ENCODE data around the gene GPC6. TPM values are rescaled to one million over a fixed set of nuclear protein-coding genes. Genes with fewer than 3 reads are reported as not detected.

Gene GPC6
- polyA plus RNA-seq, 6 donors from 2014 or later = not detected

DNA sequence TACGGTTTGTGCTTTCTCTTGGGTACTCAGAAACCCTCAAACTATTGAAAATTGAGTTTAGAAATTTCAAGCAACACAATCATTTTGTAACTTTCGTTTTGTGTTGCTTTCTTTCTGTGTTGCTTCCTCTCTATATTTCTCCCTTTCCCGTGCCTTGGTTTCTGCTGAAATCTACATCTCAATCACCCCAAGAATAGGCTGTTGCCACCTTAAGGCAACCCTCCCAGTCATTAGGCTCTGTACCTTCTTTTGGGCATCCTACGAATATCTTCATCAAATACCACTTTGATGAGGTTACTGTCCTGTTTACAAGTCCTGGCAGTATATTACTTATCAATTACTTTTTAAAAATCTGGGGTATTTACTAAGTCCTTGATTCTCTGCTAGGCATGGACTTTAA lies 621.6 kb downstream of the GPC6 start:
- no peaks in the 10 kb centered on the region for H3K4me1 Mint-ChIP-seq
- no peaks in the 10 kb centered on the region for H3K27me3 Mint-ChIP-seq
- no peak overlapping the region for H3K4me3 Mint-ChIP-seq
- ATAC-seq (ENCODE audit: low read depth in 2 of 2) (no peak), DNase-seq (no peak)
- H3K36me3 Mint-ChIP-seq = no peaks in the 10 kb centered on the region
- H3K9me3 Mint-ChIP-seq = peaks cover 0 to 6% (median 4%) of the 10 kb centered on the region in 7 donors
- H3K27ac Mint-ChIP-seq = no peak overlapping the region

DNA sequence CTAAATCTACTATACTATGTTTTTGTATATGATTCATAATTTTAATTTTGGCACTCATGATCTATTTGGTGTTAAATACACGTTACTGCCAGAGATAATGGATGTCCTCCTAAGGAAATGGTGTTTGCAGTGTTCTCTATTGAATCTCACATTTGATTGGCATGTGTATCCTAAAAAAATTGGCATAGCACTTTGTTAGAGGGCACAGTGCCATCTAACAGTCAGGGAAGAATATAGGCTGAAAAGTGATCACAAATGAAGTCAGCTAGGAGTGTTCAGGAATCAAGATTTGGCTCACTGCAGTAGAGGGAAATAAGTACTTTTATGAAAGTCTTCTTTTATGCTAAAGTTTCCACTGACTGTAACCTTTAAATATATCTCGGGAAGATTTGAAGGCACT lies 624.6 kb downstream of the GPC6 start:
- Mint-ChIP-seq H3K4me3 (no peak overlapping the region), H3K36me3 (no peaks in the 10 kb centered on the region), H3K4me1 (no peaks in the 10 kb centered on the region), H3K27me3 (no peaks in the 10 kb centered on the region), H3K9me3 (peaks cover 0 to 13% (median 4%) of the 10 kb centered on the region in 7 donors), H3K27ac (no peak overlapping the region)
- DNase-seq (no peak), ATAC-seq (ENCODE audit: low read depth in 2 of 2) (no peak)

DNA sequence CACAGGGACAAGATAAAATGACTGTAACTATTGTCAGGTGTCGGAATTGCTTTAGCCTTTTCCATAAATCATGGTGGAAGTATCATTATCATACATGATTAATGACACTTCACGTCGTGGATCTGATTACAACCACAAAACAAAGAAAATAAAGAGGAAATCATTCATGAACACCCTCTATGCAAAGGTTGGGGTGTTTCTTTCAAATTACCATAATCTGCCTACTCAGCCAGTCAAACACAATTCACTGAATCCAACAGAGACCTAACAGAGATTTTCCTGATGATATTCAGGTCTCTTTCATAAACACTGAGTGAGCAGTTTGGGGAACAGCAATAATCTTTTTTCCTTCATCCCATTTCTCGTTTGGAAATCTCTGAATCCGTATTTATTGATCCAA lies 627.3 kb downstream of the GPC6 start:
- Mint-ChIP-seq H3K36me3 (no peaks in the 10 kb centered on the region), H3K4me3 (peak overlapping the region in 1 of 8 donors; percentile 7), H3K9me3 (peaks cover 0 to 8% (median 0%) of the 10 kb centered on the region in 7 donors), H3K27me3 (no peaks in the 10 kb centered on the region), H3K27ac (no peak overlapping the region), H3K4me1 (no peaks in the 10 kb centered on the region)
- no peak for DNase-seq
- ATAC-seq (ENCODE audit: low read depth in 2 of 2) = no peak

DNA sequence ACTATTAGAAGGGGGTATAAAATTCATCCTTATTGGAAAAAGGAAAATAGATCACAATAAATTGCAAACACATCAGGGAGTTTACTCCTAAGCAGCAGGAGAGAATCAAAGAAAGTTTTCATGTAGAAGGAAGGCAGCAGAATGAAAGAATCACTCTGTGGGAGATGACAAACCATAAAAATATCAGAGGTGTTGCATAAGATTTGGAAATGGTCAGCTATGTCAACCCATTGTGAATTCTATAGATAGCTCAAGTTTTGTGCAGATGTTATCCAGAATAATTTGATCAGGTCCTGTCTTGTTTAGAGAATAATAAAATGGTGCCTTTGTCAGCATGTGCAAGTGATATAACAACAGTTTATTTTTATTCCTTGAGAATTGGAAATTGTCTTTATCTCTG lies 630.5 kb downstream of the GPC6 start:
- Mint-ChIP-seq H3K36me3 (no peaks in the 10 kb centered on the region), H3K4me1 (no peaks in the 10 kb centered on the region), H3K27ac (no peak overlapping the region), H3K27me3 (no peaks in the 10 kb centered on the region), H3K9me3 (peaks cover 0 to 8% (median 1%) of the 10 kb centered on the region in 7 donors), H3K4me3 (no peak overlapping the region)
- ATAC-seq (ENCODE audit: low read depth in 2 of 2) (no peak), DNase-seq (no peak)

DNA sequence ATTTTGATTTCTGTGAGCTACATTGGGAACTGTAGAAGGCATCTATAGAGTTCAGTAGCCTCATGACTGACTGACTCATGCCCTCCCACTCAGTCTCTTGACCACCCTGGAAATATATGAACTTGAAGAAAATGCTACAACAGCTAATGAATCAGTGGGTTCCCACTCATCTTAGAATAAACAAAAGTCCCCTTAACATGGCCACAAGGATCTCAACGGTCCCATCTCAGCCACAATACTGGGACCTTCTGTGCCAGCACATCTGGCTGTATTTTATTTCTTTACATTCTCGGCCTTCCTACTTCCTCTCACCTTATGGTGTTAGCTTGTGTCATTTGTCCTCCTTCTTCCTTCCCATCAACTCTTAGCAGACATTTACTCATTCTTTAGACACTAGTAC lies 633.1 kb downstream of the GPC6 start:
- no peak for DNase-seq
- H3K27ac Mint-ChIP-seq = no peak overlapping the region
- no peak for ATAC-seq (ENCODE audit: low read depth in 2 of 2)
- H3K9me3 Mint-ChIP-seq = peaks cover 0 to 8% (median 1%) of the 10 kb centered on the region in 7 donors
- H3K27me3 Mint-ChIP-seq = no peaks in the 10 kb centered on the region
- H3K36me3 Mint-ChIP-seq = no peaks in the 10 kb centered on the region
- H3K4me1 Mint-ChIP-seq = no peaks in the 10 kb centered on the region
- H3K4me3 Mint-ChIP-seq = no peak overlapping the region

DNA sequence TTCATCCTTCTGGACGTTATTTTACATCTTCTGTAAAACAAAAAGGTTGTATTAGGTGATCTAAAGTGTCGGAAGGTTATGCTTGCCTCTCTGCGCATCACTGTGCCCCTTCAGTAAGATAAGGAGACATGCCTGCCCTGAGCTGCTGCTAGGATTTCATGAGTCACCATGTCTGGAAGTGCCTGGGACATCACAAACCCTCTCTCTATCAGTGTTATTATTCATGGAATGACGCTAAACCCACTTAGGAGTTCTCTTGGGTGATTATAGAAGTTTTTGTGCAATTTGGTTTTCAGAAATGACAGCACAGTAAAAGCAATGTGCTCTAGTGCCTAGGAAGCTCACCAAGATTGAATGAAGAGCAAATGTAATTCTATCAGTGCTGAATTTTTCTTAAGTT lies 635.2 kb downstream of the GPC6 start:
- no peaks in the 10 kb centered on the region for H3K27me3 Mint-ChIP-seq
- no peak overlapping the region for H3K4me3 Mint-ChIP-seq
- peaks cover 0 to 5% (median 0%) of the 10 kb centered on the region in 7 donors for H3K9me3 Mint-ChIP-seq
- no peaks in the 10 kb centered on the region for H3K4me1 Mint-ChIP-seq
- H3K27ac Mint-ChIP-seq = no peak overlapping the region
- DNase-seq = no peak
- ATAC-seq (ENCODE audit: low read depth in 2 of 2) = no peak
- no peaks in the 10 kb centered on the region for H3K36me3 Mint-ChIP-seq

DNA sequence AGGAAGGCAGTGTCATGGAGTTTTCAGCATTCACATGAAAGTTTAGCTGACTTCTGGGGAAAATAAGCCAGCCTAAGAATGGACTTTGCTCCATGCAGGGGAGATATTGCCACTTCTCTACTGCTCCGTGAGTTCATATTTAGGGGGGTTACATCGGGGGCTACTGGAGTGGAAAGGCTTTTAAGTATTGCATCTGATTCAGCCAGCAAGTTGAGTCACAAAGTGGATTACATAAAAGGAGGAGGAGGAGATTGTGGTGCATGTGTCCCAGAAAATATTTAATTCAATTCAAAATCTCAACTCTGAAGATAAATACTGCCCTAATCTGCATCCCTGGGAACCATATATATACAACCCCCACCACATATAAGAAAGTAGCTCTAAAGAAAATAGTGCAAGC lies 635.7 kb downstream of the GPC6 start:
- no peak for ATAC-seq (ENCODE audit: low read depth in 2 of 2)
- Mint-ChIP-seq H3K36me3 (no peaks in the 10 kb centered on the region), H3K27me3 (no peaks in the 10 kb centered on the region), H3K9me3 (peaks cover 0 to 5% (median 0%) of the 10 kb centered on the region in 7 donors), H3K4me3 (no peak overlapping the region), H3K4me1 (no peaks in the 10 kb centered on the region), H3K27ac (no peak overlapping the region)
- DNase-seq = no peak

DNA sequence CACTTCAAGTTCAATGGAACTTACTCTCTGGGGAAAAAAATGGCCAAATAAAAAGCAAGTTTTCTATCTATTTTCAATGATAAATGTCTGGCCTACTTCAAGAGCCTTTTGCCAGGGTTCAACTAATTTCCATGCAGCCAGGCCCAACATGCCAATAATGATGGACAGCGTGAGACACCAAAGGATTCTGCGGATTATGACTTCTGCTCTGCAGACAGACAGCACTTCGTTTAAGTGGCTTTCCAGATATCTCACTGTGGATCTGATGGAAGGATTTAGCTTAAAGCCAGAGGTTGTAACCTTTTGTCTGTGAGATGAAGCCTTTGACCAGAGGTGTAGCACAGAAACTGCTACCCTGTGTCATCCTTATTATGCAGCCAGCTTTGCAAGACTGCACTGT lies 638.6 kb downstream of the GPC6 start:
- H3K4me3 Mint-ChIP-seq = no peak overlapping the region
- peaks cover 0 to 2% (median 0%) of the 10 kb centered on the region in 7 donors for H3K9me3 Mint-ChIP-seq
- no peaks in the 10 kb centered on the region for H3K36me3 Mint-ChIP-seq
- H3K27ac Mint-ChIP-seq = no peak overlapping the region
- ATAC-seq (ENCODE audit: low read depth in 2 of 2) = no peak
- H3K4me1 Mint-ChIP-seq = no peaks in the 10 kb centered on the region
- DNase-seq = no peak
- H3K27me3 Mint-ChIP-seq = peaks cover 0 to 4% (median 0%) of the 10 kb centered on the region in 3 donors

DNA sequence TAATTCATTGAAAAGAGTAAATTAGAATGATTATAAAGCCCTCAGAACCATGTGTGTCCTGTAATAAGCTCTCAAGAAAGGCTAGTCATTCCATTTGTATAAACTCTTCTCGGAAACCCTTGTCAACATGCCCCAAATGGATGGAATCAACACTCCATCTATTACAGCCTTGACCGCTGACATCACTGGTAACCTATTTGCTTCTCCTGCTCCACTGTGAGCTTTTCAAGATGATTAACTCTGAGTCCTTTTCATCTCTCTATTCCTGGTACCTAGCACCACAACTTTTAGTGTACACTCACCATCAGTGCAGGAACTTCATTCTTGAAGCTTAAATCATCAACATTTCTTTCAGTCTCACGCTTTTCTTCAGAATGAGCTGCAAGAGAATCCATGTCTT lies 640.9 kb downstream of the GPC6 start:
- DNase-seq = no peak
- Mint-ChIP-seq H3K9me3 (peaks cover 0 to 2% (median 0%) of the 10 kb centered on the region in 7 donors), H3K27ac (no peak overlapping the region), H3K4me1 (no peaks in the 10 kb centered on the region), H3K4me3 (no peak overlapping the region), H3K27me3 (peaks cover 0 to 4% (median 0%) of the 10 kb centered on the region in 3 donors), H3K36me3 (no peaks in the 10 kb centered on the region)
- no peak for ATAC-seq (ENCODE audit: low read depth in 2 of 2)

DNA sequence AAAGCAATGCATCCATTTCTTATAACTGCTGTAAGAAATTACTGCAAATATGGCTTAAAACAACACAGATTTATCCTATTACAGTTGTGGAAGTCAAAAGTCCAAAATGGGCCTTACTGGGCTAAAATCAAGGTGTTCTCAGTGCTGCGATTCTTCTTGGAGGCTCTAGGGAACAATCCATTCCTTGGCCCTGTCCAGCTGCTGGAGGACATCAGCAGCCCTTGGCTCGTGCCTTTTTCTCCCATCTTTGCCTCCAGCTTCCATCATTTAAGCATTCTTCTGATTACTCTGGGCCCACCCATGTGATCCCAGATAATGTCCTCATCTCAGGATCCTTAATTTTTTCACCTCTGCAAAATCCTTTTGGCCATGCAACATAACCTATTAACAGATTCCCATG lies 645.8 kb downstream of the GPC6 start:
- peaks cover 0 to 4% (median 0%) of the 10 kb centered on the region in 3 donors for H3K27me3 Mint-ChIP-seq
- peaks cover 0 to 5% (median 0%) of the 10 kb centered on the region in 7 donors for H3K9me3 Mint-ChIP-seq
- H3K4me3 Mint-ChIP-seq = no peak overlapping the region
- DNase-seq = no peak
- no peaks in the 10 kb centered on the region for H3K36me3 Mint-ChIP-seq
- H3K27ac Mint-ChIP-seq = no peak overlapping the region
- no peak for ATAC-seq (ENCODE audit: low read depth in 2 of 2)
- no peaks in the 10 kb centered on the region for H3K4me1 Mint-ChIP-seq

DNA sequence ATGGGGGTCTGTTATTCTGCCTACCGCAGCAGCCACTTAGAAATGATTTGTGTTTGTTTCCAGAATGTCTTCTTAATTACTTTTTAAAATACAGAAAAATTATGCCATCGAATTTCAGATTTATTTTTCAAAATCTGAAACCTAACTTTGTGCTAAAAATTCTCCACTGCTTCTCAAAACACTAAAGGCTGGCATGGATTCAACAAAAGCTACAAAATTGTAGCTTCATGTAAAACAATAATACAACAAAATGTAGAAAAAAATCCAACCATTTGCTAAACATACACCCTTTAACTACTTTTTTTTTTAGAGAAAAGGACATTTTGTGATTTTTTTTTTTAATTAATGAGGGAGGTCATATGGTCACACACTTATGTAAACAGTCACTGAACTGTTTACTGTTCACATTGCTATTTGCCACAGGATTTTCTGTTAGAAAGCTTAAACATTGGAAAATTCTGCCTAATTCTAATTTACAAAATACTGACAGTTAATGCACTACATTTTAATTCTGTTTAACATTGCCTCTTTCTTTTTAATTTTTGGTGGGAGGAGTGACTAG lies 646.3 kb downstream of the GPC6 start:
- H3K4me1 Mint-ChIP-seq = no peaks in the 10 kb centered on the region
- ATAC-seq (ENCODE audit: low read depth in 2 of 2) (no peak), DNase-seq (no peak)
- no peak overlapping the region for H3K4me3 Mint-ChIP-seq
- H3K9me3 Mint-ChIP-seq = peaks cover 0 to 9% (median 4%) of the 10 kb centered on the region in 7 donors
- peaks cover 0 to 3% of the 10 kb centered on the region in 2 donors for H3K36me3 Mint-ChIP-seq
- peaks cover 0 to 4% (median 0%) of the 10 kb centered on the region in 3 donors for H3K27me3 Mint-ChIP-seq
- H3K27ac Mint-ChIP-seq = no peak overlapping the region

DNA sequence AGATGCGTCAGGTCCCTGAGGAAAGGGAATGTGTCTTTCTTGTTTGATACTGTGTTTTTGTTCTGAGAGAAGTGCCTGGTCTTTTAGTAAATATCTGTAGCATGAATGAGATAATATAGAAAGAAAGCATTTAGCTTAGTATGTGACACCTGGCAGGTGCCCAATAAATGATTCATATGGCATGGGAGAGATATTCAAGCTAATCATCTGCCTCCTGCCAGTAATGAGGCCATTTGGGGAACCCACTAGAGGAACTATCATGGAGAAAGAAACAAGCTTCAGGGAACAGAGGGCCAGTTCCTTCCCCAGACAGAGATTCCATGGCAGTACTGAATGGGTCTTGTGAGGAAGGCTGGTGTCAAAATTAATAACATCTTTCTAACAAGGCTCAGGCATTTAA lies 648.9 kb downstream of the GPC6 start:
- H3K27ac Mint-ChIP-seq = no peak overlapping the region
- no peak overlapping the region for H3K4me3 Mint-ChIP-seq
- DNase-seq (no peak), ATAC-seq (ENCODE audit: low read depth in 2 of 2) (no peak)
- no peaks in the 10 kb centered on the region for H3K27me3 Mint-ChIP-seq
- H3K9me3 Mint-ChIP-seq = peaks cover 1 to 14% (median 9%) of the 10 kb centered on the region in 7 donors
- no peaks in the 10 kb centered on the region for H3K4me1 Mint-ChIP-seq
- H3K36me3 Mint-ChIP-seq = peaks cover 0 to 3% of the 10 kb centered on the region in 2 donors

DNA sequence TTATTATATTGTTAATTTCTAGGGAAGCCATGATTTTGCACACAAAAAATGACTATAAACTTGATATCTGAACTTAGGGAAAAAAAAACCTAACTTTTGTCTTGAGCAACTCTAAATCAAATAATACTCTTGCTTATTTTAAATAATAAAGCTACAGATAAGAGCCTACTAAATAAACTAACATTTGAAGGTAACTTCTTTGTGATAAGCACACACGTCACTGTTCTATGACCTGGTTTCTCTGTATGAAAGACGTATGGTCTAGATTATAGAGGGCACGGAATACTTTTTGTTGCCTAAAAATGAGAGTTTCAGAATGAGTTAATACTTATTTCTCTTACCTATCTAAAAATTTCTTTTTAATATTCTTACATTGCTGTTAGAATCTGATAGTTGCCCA lies 649.6 kb downstream of the GPC6 start:
- no peaks in the 10 kb centered on the region for H3K27me3 Mint-ChIP-seq
- no peak overlapping the region for H3K27ac Mint-ChIP-seq
- DNase-seq (no peak), ATAC-seq (ENCODE audit: low read depth in 2 of 2) (no peak)
- no peak overlapping the region for H3K4me3 Mint-ChIP-seq
- H3K9me3 Mint-ChIP-seq = peaks cover 3 to 14% (median 9%) of the 10 kb centered on the region in 7 donors
- H3K4me1 Mint-ChIP-seq = no peaks in the 10 kb centered on the region
- peaks cover 0 to 3% of the 10 kb centered on the region in 2 donors for H3K36me3 Mint-ChIP-seq

DNA sequence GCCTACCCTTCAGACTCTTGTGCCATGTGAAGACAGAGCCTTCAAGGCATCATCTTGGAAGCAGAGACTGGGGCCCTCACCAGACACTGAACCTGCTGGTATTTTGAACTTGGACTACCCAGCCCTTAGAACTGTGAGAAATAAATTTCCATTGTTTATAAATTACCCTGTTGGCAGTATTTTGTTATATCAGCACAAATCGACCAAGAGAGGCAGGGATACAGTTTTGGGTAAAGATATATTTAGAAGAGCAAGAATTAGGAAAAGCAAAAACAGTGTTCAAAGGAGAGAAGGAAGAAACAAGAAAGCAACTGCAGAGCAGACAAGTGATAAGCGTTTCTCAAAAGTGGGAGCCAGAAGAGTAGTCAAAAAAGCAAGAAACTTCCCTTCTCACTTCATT lies 652.1 kb downstream of the GPC6 start:
- Mint-ChIP-seq H3K27ac (peak overlapping the region in 1 of 6 donors; percentile 48), H3K4me1 (no peaks in the 10 kb centered on the region), H3K27me3 (no peaks in the 10 kb centered on the region), H3K36me3 (peaks cover 0 to 3% of the 10 kb centered on the region in 2 donors), H3K4me3 (no peak overlapping the region), H3K9me3 (peaks cover 3 to 14% (median 9%) of the 10 kb centered on the region in 7 donors)
- no peak for ATAC-seq (ENCODE audit: low read depth in 2 of 2)
- no peak for DNase-seq

DNA sequence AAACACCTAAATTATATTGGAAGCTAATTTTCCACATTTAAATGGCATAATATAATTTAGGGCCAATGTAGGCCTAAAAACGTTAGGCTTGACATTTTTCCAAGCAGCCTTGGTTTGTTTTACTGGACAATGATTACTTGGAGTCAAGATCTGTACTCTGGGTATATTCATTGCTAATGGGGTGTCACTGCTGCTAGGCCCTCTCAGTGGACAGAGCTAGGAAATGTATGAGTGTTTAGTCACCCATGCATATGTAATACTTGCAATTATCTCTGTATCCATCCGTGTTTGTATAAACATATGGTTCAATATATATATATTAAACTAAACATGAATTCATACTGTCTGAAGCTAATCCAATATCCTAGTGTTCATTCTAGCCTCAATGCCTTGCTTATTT lies 654.8 kb downstream of the GPC6 start:
- peaks cover 3 to 12% (median 9%) of the 10 kb centered on the region in 7 donors for H3K9me3 Mint-ChIP-seq
- H3K27me3 Mint-ChIP-seq = no peaks in the 10 kb centered on the region
- no peak overlapping the region for H3K4me3 Mint-ChIP-seq
- no peaks in the 10 kb centered on the region for H3K4me1 Mint-ChIP-seq
- H3K36me3 Mint-ChIP-seq = peaks cover 0 to 3% of the 10 kb centered on the region in 2 donors
- ATAC-seq (ENCODE audit: low read depth in 2 of 2) = no peak
- no peak for DNase-seq
- H3K27ac Mint-ChIP-seq = no peak overlapping the region
